ENCODE results near the gene PLIN3.
A peak's percentile ranks its signal among the peaks of the same experiment; 100 is the strongest.
"Not testable (repeated sequence)": the region's sequence is repeated elsewhere in the genome, so short reads cannot be mapped to it uniquely, and the experiment has no call there.

PLIN3 gene

GRCh38 chr19:4792019-4792865 is 75.2 kb downstream of the PLIN3 start:
- no CpG with 5 or more reads among the region's 75 CpGs for WGBS (ENCODE audit: extremely low coverage, insufficient coverage, low lambda C conversion rate)
- not testable (repeated sequence) for H4K8ac ChIP-seq (ENCODE audit: low read depth, low read length); DNase-seq; H2BK15ac ChIP-seq (replicated peaks; ENCODE audit: low read depth); H3K27ac ChIP-seq (ENCODE audit: low read depth, low read length); H3K79me1 ChIP-seq (ENCODE audit: low read length); H2BK120ac ChIP-seq (ENCODE audit: low read depth, low read length); H3K4me1 ChIP-seq (ENCODE audit: control insufficient read depth, low read depth, low read length); H2BK5ac ChIP-seq (ENCODE audit: low read length); H4K5ac ChIP-seq (ENCODE audit: low read length); H3K36me3 ChIP-seq (ENCODE audit: control insufficient read depth, insufficient read depth, low read length); H3K27me3 ChIP-seq (ENCODE audit: insufficient read depth, low read length, poor library complexity); H2AK5ac ChIP-seq (ENCODE audit: low read length)
- Histone ChIP-seq H3K23ac (ENCODE audit: low read length) (peak overlapping the region; percentile 67), H3K9ac (ENCODE audit: low read length) (peak overlapping the region; percentile 89), H3K4me2 (ENCODE audit: low read length) (peak overlapping the region; percentile 68), H3K4me3 (ENCODE audit: low read length) (peak overlapping the region; percentile 74), H3K4ac (ENCODE audit: low read depth, low read length) (peak overlapping the region; percentile 95), H3K79me2 (ENCODE audit: control insufficient read depth, insufficient read depth, low read length) (peaks cover 36% of the 10 kb centered on the region), H3K56ac (ENCODE audit: low read length) (peak overlapping the region; percentile 94), H3K18ac (ENCODE audit: low read length) (peak overlapping the region; percentile 95)

GRCh38 chr19:4791183-4792018 is 76.1 kb downstream of the PLIN3 start, which contains the start of gene FEM1A:
Gene FEM1A, plus strand, starts transcription at chr19:4791734. Its CDS starts 121 bp downstream, at chr19:4791855.
- H2BK15ac ChIP-seq (replicated peaks; ENCODE audit: low read depth) = no peak within 1 kb of the TSS
- H3K36me3 ChIP-seq (ENCODE audit: control insufficient read depth, insufficient read depth, low read length) = peaks cover 2% of the 10 kb centered on the region
- H3K9ac ChIP-seq (ENCODE audit: low read length) = peak within 1 kb of the TSS; percentile 89
- H3K27me3 ChIP-seq (ENCODE audit: insufficient read depth, low read length, poor library complexity) = no peaks in the 10 kb centered on the region
- peak within 1 kb of the TSS; percentile 67 for H3K23ac ChIP-seq (ENCODE audit: low read length)
- H2AK5ac ChIP-seq (ENCODE audit: low read length) = no peak within 1 kb of the TSS
- no CpG with 5 or more reads among the region's 80 CpGs for WGBS (ENCODE audit: extremely low coverage, insufficient coverage, low lambda C conversion rate)
- no peak within 1 kb of the TSS for H4K8ac ChIP-seq (ENCODE audit: low read depth, low read length)
- no peaks in the 10 kb centered on the region for H3K4me1 ChIP-seq (ENCODE audit: control insufficient read depth, low read depth, low read length)
- H3K27ac ChIP-seq (ENCODE audit: low read depth, low read length) = no peak within 1 kb of the TSS
- peaks cover 5% of the 10 kb centered on the region for H3K79me1 ChIP-seq (ENCODE audit: low read length)
- H2BK5ac ChIP-seq (ENCODE audit: low read length) = no peak within 1 kb of the TSS
- H3K4ac ChIP-seq (ENCODE audit: low read depth, low read length) = peak within 1 kb of the TSS; percentile 95
- no peak within 1 kb of the TSS for H4K5ac ChIP-seq (ENCODE audit: low read length)
- no peak within 1 kb of the TSS for H2BK120ac ChIP-seq (ENCODE audit: low read depth, low read length)
- peak; percentile 100 for DNase-seq
- peak within 1 kb of the TSS; percentile 74 for H3K4me3 ChIP-seq (ENCODE audit: low read length)
- H3K79me2 ChIP-seq (ENCODE audit: control insufficient read depth, insufficient read depth, low read length) = peaks cover 32% of the 10 kb centered on the region
- peak within 1 kb of the TSS; percentile 68 for H3K4me2 ChIP-seq (ENCODE audit: low read length)
- peak within 1 kb of the TSS; percentile 94 for H3K56ac ChIP-seq (ENCODE audit: low read length)
- H3K18ac ChIP-seq (ENCODE audit: low read length) = peak within 1 kb of the TSS; percentile 95
